ENCODE results near the gene ALOX15. TPM values are rescaled to one million over a fixed set of nuclear protein-coding genes. Genes with fewer than 3 reads are reported as not detected.

ALOX15 gene
- total RNA-seq, 1 donor from 2014 or later: not detected

DNA sequence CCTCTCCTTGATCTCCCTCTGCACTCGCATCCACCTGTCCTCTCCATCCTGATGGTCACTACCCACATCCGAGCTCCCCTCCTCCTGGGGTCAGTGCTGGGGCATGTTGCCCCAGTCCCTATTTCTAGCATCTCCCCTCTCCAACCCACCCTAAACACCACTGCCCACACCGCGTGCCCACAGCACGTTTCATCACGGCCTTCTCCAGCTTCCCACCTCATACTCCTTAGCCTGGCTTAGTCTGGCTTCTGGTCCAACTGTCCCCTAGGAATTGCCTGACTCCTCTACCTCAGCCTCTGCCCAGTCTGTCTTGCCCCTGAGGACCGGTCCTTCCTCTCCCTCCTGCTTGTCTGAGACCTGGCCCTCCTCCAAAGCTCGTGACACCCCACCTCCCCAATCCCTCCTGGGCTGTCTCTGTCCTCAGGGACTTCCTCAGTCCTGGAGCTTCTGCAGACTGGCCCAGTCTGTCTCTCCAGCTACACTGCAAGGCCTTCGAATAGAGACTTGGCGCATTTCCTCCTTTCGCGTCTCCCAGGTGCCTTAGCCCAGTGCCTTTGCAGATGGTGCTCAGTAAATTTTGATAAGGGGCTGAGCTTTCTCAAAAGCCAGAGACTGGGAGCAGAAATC lies 4.9 kb downstream of the ALOX15 start:
- no peaks in the 10 kb centered on the region for H3K9me3 ChIP-seq
- H3K36me3 ChIP-seq: no peaks in the 10 kb centered on the region
- H3K4me3 ChIP-seq: no peak overlapping the region
- peaks cover 5% of the 10 kb centered on the region for H3K4me1 ChIP-seq
- DNase-seq (ENCODE audit: extremely low spot score in 2 of 2): no peak
- H3K27ac ChIP-seq: no peak overlapping the region
- H3K27me3 ChIP-seq: no peaks in the 10 kb centered on the region
- TF ChIP-seq, protein P1, sequence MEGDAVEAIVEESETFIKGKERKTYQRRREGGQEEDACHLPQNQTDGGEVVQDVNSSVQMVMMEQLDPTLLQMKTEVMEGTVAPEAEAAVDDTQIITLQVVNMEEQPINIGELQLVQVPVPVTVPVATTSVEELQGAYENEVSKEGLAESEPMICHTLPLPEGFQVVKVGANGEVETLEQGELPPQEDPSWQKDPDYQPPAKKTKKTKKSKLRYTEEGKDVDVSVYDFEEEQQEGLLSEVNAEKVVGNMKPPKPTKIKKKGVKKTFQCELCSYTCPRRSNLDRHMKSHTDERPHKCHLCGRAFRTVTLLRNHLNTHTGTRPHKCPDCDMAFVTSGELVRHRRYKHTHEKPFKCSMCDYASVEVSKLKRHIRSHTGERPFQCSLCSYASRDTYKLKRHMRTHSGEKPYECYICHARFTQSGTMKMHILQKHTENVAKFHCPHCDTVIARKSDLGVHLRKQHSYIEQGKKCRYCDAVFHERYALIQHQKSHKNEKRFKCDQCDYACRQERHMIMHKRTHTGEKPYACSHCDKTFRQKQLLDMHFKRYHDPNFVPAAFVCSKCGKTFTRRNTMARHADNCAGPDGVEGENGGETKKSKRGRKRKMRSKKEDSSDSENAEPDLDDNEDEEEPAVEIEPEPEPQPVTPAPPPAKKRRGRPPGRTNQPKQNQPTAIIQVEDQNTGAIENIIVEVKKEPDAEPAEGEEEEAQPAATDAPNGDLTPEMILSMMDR (IDR thresholded peaks at IDR 0.05): no peak
- TF ChIP-seq POLR2A (IDR thresholded peaks at IDR 0.05): no peak
- no peak for TF ChIP-seq POLR2AphosphoS5 (IDR thresholded peaks at IDR 0.05; ENCODE audit: insufficient read depth in 1 of 2, low read depth in 1 of 2)
- intact Hi-C loops (cut with DNase I): no loop called here

- TF ChIP-seq POLR2A (IDR thresholded peaks at IDR 0.05) (no peak), POLR2AphosphoS5 (IDR thresholded peaks at IDR 0.05; ENCODE audit: insufficient read depth in 1 of 2, low read depth in 1 of 2) (no peak)
- TF ChIP-seq, protein P1 (IDR thresholded peaks at IDR 0.05): no peak
- H3K27me3 ChIP-seq: no peaks in the 10 kb centered on the region
- H3K9me3 ChIP-seq: no peaks in the 10 kb centered on the region
- H3K4me3 ChIP-seq: no peak overlapping the region
- no peak overlapping the region for H3K27ac ChIP-seq
- no peak for DNase-seq (ENCODE audit: extremely low spot score in 2 of 2)
- intact Hi-C loops (cut with DNase I): no loop called here
- H3K36me3 ChIP-seq: no peaks in the 10 kb centered on the region
- peaks cover 5% of the 10 kb centered on the region for H3K4me1 ChIP-seq
Measured at GRCh38 chr17:4635823-4636375, 5.6 kb downstream of the ALOX15 start.

GRCh38 chr17:4634976-4635375 lies 6.5 kb downstream of the ALOX15 start:
- intact Hi-C loops (cut with DNase I): no loop called here
- H3K4me1 ChIP-seq: peaks cover 5% of the 10 kb centered on the region

GRCh38 chr17:4633643-4634042 lies 7.8 kb downstream of the ALOX15 start:
- intact Hi-C loops (cut with DNase I): no loop called here
- H3K27me3 ChIP-seq: no peaks in the 10 kb centered on the region
- no peak overlapping the region for H3K4me3 ChIP-seq
- no peak for TF ChIP-seq POLR2AphosphoS5 (IDR thresholded peaks at IDR 0.05; ENCODE audit: insufficient read depth in 1 of 2, low read depth in 1 of 2)
- TF ChIP-seq POLR2A (IDR thresholded peaks at IDR 0.05): no peak
- TF ChIP-seq, protein P1 (IDR thresholded peaks at IDR 0.05): no peak
- no peaks in the 10 kb centered on the region for H3K4me1 ChIP-seq
- H3K9me3 ChIP-seq: no peaks in the 10 kb centered on the region
- DNase-seq (ENCODE audit: extremely low spot score in 2 of 2): no peak
- H3K36me3 ChIP-seq: no peaks in the 10 kb centered on the region
- H3K27ac ChIP-seq: no peak overlapping the region

More at GRCh38 chr17:4634976-4635375, 6.5 kb downstream of the ALOX15 start:
- no peak for DNase-seq (ENCODE audit: extremely low spot score in 2 of 2)
- Histone ChIP-seq H3K27ac (no peak overlapping the region), H3K36me3 (no peaks in the 10 kb centered on the region), H3K9me3 (no peaks in the 10 kb centered on the region), H3K4me3 (no peak overlapping the region), H3K27me3 (no peaks in the 10 kb centered on the region)
- TF ChIP-seq POLR2A (IDR thresholded peaks at IDR 0.05): no peak
- TF ChIP-seq, protein P1 (IDR thresholded peaks at IDR 0.05): no peak
- TF ChIP-seq POLR2AphosphoS5 (IDR thresholded peaks at IDR 0.05; ENCODE audit: insufficient read depth in 1 of 2, low read depth in 1 of 2): no peak

DNA sequence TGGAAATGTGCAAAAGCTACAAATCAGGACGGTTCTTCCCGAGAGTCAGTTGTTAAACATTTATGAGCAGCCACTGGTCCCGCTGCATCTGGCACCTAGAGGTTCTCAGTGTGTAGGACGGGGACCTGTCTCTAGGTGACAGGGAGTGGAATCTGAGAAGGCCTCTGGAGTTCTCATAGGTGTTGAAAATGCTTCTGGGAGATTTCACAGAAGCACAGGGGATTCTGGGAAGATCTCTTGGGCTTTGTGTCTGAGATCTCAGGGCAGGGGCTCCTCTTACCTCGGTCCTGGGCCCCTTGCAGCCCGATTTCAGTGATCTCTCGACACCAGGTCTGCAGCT lies 8.9 kb downstream of the ALOX15 start:
- Histone ChIP-seq H3K27me3 (no peaks in the 10 kb centered on the region), H3K4me1 (no peaks in the 10 kb centered on the region), H3K36me3 (no peaks in the 10 kb centered on the region), H3K9me3 (no peaks in the 10 kb centered on the region), H3K27ac (no peak overlapping the region), H3K4me3 (no peak overlapping the region)
- no peak for DNase-seq (ENCODE audit: extremely low spot score in 2 of 2)
- intact Hi-C loops (cut with DNase I): no loop called here
- TF ChIP-seq POLR2AphosphoS5 (IDR thresholded peaks at IDR 0.05; ENCODE audit: insufficient read depth in 1 of 2, low read depth in 1 of 2) (no peak), POLR2A (IDR thresholded peaks at IDR 0.05) (no peak)
- TF ChIP-seq, protein P1 (IDR thresholded peaks at IDR 0.05): no peak

Data from vagina (tissue), 2 donors.